Jurkat, Clone E6-1 (cell line): ENCODE results near the gene AMBRA1.
A peak's percentile ranks its signal among the peaks of the same experiment; 100 is the strongest.

Experiments used
- DNase-seq: peaks from one replicate; pipeline ENCODE4 v3.0.0-alpha.2; 2011; ENCODE audit warnings: low read depth, low spot score
- H3K4me3 ChIP-seq: 2 replicates; pipeline ENCODE4 v1.5.1; 2011; ENCODE audit warnings: mild to moderate bottlenecking, low read length, control low read depth, moderate library complexity

Gene AMBRA1

GRCh38 chr11:46489656-46490560 lies 103.9 kb downstream of the AMBRA1 start:
- no peak overlapping the region for H3K4me3 ChIP-seq

GRCh38 chr11:46485856-46486443 lies 107.9 kb downstream of the AMBRA1 start:
- DNase-seq = no peak
- no peak overlapping the region for H3K4me3 ChIP-seq

More at GRCh38 chr11:46489656-46490560, 103.9 kb downstream of the AMBRA1 start:
- peak; percentile 60 for DNase-seq

DNA sequence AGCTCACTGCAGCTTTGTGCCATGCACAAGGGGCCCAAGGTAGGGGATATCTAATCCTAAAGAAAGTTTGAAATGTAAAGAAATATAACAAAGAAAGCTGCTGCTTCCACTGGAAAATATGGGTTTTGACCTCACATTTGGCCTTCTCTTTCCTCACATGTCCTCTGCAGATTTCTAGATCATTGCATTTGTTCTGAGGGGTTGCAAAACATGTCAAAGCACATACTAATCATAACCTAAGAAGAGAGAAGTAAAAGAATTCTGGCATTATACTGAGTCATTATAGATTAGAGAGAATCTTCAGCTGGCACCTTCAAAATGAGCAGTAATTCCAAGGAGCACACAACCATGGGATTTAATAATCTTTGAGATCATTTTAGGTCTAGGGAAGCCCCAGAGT lies 109.7 kb downstream of the AMBRA1 start:
- DNase-seq = no peak

GRCh38 chr11:46480909-46481308 lies 112.9 kb downstream of the AMBRA1 start:
- no peak overlapping the region for H3K4me3 ChIP-seq
- DNase-seq = no peak

More for the DNA sequence above, 109.7 kb downstream of the AMBRA1 start:
- no peak overlapping the region for H3K4me3 ChIP-seq

- DNase-seq = no peak
- H3K4me3 ChIP-seq = no peak overlapping the region
Measured at GRCh38 chr11:46480166-46480726, 113.6 kb downstream of the AMBRA1 start.

DNA sequence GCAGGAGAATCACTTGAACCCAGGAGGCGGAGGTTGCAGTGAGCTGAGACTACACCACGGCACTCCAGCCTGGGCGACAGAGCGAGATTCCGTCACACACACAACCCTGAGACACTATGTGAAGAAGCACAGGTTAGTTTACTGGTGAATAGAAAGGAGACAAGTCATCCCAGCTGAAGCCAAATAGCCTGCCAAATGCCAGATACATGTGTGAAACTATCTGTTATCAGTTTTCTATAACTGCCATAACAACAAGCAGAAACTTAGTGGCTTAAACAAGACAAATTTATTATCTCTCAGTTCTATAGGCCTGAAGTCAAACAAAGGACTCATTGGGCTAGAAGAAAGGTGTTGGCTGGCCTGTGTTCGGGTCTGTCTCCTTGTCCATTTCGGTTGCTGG lies 114.2 kb downstream of the AMBRA1 start:
- no peak overlapping the region for H3K4me3 ChIP-seq
- no peak for DNase-seq

- no peak for DNase-seq
- H3K4me3 ChIP-seq = no peak overlapping the region
Measured at GRCh38 chr11:46478196-46478595, 115.6 kb downstream of the AMBRA1 start.

- DNase-seq = no peak
- H3K4me3 ChIP-seq = no peak overlapping the region
Measured at GRCh38 chr11:46477136-46477535, 116.7 kb downstream of the AMBRA1 start.

GRCh38 chr11:46475926-46476545 lies 117.8 kb downstream of the AMBRA1 start:
- no peak for DNase-seq
- H3K4me3 ChIP-seq = no peak overlapping the region

- no peak overlapping the region for H3K4me3 ChIP-seq
- no peak for DNase-seq
Measured at GRCh38 chr11:46475051-46475925, 118.5 kb downstream of the AMBRA1 start.

DNA sequence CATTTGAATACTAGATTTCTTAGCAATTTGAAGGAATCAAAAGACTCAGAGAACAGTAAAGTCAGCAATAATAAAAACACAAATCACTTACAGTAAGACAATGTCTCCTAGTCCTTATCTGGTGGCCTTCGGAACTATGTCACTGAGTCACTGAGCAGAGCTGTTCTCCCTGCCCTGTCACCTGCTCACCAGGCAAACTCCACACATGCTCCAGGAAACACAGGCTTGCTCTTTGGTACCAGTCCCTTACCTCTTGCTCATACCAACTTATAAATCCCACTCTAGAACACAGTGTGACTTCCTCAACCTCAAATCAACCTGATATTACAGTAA lies 121.2 kb downstream of the AMBRA1 start:
- no peak overlapping the region for H3K4me3 ChIP-seq
- no peak for DNase-seq

DNA sequence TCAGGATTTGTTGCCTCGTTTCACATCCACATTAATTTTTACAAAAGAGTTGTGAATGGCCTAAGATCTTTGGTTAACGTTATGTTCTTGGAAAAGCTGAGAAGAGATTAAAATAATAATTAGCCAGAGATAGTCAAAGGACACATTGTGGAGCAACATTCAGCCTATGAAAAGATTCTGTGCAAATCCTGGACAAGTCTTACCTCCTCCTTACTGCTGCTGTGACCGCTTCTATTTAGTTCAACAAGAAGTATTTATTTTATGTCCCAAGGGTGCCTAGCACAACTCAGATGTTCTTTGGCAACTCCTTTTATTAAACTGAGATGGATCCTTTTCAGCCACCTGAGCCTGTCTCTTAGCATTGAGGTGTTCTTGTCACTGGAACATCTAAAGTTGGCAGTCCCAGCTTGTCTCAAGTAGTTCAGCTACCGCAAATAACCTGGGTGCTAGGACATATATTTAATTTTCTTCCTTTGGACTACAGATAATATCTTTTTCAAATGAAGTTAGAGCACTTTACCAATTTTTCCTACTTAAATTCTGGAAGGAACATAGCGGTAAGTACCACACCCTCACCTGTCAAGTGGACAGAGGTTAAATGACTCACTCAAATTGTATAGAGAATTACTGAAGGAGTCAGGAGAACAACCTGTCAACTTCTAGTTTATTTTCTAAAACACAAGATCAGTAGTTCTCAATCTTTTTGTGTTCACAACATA lies 121.7 kb downstream of the AMBRA1 start:
- H3K4me3 ChIP-seq = no peak overlapping the region
- DNase-seq = no peak

DNA sequence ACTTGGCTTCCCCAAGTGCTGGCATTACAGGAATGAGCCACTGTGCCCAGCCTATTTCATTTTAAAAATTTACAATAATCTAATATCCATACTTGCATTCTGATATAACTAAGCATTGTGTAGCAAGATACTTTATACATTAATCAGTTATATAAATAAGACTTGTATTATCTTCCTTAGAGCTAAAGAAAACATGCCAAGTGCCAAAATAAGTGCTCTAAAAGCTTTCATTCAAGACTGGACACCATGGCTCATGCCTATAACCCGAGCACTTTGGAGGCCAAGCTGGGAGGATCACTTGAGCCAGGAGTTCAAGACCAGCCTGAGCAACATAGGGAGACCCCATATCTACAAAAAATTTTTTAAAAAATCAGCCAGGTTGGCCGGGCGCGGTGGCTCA lies 123.9 kb downstream of the AMBRA1 start:
- DNase-seq = no peak
- no peak overlapping the region for H3K4me3 ChIP-seq

DNA sequence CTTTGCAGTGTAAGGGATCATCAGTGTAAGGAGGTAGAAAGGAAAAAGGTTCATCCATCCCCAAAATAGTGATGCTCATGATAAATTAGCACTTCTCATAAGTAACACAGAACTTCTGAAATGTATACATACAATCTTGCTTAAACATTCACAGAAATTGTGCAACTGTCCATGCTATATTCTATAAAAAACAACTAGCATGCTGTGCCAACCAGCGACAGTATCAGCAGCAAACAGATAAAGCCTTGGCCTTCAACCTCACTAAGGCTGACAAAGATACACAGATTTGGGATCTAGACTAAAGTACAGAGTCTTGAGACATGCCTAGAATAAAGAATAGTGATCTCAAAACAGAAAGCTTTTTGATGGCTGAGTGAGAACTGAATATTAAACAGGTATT lies 128.1 kb downstream of the AMBRA1 start:
- no peak for DNase-seq

DNA sequence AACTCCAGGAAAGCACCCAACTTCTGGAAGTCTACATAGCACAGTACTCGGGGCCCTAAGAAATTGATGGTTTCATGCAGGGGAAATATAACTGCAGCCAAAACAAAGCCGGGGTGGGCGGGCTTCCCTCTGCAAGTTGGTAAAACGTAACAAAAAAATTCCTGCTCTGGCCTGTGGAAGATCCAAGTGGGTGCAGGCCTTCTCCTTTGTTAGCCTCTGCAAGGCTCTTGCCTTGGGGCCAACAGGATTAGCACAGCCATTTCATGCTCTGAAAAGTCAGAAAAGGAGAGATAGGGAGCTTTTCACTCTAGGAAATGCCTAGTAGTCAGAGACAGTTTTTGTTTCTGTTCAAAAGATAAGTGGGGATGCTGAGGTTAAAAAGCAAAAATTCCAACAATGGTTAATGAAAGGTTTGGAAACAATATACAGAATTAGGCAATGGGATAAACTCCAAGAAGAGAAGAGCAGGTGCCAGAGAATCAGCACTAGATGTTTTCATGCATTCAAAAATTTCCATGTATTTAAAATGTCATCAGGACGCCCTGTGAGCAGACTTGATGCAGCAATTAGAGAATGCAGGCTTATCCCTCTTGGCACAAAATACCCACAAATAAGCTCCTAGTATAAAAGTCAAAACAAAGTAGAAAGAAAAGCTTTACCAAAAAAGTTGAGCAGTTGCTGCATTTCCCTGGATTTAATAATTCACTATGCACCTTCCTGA lies 130.0 kb downstream of the AMBRA1 start:
- DNase-seq = no peak
- H3K4me3 ChIP-seq = no peak overlapping the region

More for the DNA sequence above, 128.1 kb downstream of the AMBRA1 start:
- H3K4me3 ChIP-seq = no peak overlapping the region

- no peak overlapping the region for H3K4me3 ChIP-seq
- DNase-seq = no peak
Measured at GRCh38 chr11:46461461-46461927, 132.3 kb downstream of the AMBRA1 start.

DNA sequence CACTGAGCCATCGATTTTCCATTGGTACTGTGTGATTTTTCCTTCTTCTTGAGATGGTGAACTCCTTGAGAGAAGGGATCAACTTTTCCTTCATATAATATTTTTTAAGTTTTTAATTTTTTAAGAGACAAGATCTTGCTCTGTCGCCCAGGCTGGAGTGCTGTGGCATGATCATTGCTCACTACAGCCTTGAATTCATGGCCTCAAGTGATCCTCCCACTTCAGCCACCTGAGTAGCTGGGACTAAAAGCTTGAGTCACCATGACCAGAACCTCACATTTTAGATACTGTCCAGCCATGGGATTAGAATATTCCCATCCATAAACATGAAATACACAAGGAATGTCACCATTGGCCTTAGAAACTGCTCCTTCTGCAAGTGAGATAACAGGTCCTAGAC lies 135.3 kb downstream of the AMBRA1 start:
- no peak overlapping the region for H3K4me3 ChIP-seq
- DNase-seq = no peak
